A549 (cell line): ENCODE data around the gene URI1. TPM values are rescaled to one million over a fixed set of nuclear protein-coding genes. Genes with fewer than 3 reads are reported as not detected.

Experiments
- ATAC-seq, 2 experiments: fragments of 200-7000 bp in 1 of 2; fragments of >200 bp in 1 of 2; cut with Nextera tagmentation in 1 of 2; cut with Tn5 transposase in 1 of 2; 3 replicates each; pipeline versions ENCODE4 v1.8.0 to v1.9.1; 2018 to 2020; ENCODE audit warnings: mild to moderate bottlenecking in 1 of 2, moderate library complexity in 1 of 2
- CTCF ChIA-PET: fragments of 300-600 bp; sonication (Branson Sonifier 250); formaldehyde crosslinking; extraction: SDS; loops from one replicate; lab custom pipeline; 2021; ENCODE audit warnings: antibody characterized with exemption, inconsistent platforms; lab: Yijun Ruan, JAX
- POLR2A ChIA-PET: fragments of 350-600 bp; formaldehyde crosslinking; extraction: SDS; loops from one replicate; lab custom pipeline; 2021; ENCODE audit warnings: antibody characterized with exemption, inconsistent platforms; lab: Yijun Ruan, JAX
- DNase-seq, 2 experiments: peaks; one replicate each; pipeline versions ENCODE4 v3.0.0 to v3.0.0-alpha.2; 2011 to 2016; ENCODE audit warnings: low read depth in 1 of 2, low spot score in 1 of 2
- FAIRE-seq: peaks from 2 replicates; lab custom pipeline; 2011; peaks lifted over from hg19 to GRCh38; lab: Jason Lieb, UNC
- H3K27ac ChIP-seq, 2 experiments: fragments of >200 bp; sonication (Bioruptor Twin); formaldehyde crosslinking; 3 replicates each; pipeline ENCODE4 v1.5.1; 2016 to 2017
- H3K4me1 ChIP-seq: fragments of >200 bp; sonication (Bioruptor Twin); formaldehyde crosslinking; 3 replicates; pipeline ENCODE4 v1.6.1; 2016
- H3K4me2 ChIP-seq: fragments of >200 bp; sonication (Bioruptor Twin); formaldehyde crosslinking; 3 replicates; pipeline ENCODE4 v1.6.1; 2016
- H3K4me3 ChIP-seq: fragments of >200 bp; sonication (Bioruptor Twin); formaldehyde crosslinking; 3 replicates; pipeline ENCODE4 v1.5.1; 2016
- H3K9me3 ChIP-seq: fragments of >200 bp; sonication (Bioruptor Twin); formaldehyde crosslinking; 3 replicates; pipeline ENCODE4 v1.6.1; 2016
- BHLHE40 ChIP-seq: IDR thresholded peaks from 2 replicates; pipeline ENCODE4 v1.6.1; 2012; ENCODE audit warnings: low read depth, low read length, inconsistent platforms
- CBX2 ChIP-seq: fragments of 200-600 bp; sonication (generic); IDR thresholded peaks from 2 replicates; pipeline ENCODE4 v1.6.1; 2016; ENCODE audit warnings: low read depth, mild to moderate bottlenecking, borderline replicate concordance
- CBX8 ChIP-seq: fragments of 200-600 bp; sonication (generic); IDR thresholded peaks from 2 replicates; pipeline ENCODE4 v1.6.1; 2016
- CHD4 ChIP-seq: fragments of 200-600 bp; sonication (generic); IDR thresholded peaks from 2 replicates; pipeline ENCODE4 v1.6.1; 2016; ENCODE audit warnings: antibody characterized with exemption, mild to moderate bottlenecking, borderline replicate concordance
- EP300 ChIP-seq, 2 experiments: fragments of >200 bp; sonication (Bioruptor Twin); formaldehyde crosslinking; IDR thresholded peaks; 2 replicates in 1 of 2; 3 replicates in 1 of 2; pipeline ENCODE4 v1.6.1; 2016 to 2017
- FOSB ChIP-seq: fragments of 250-450 bp; sonication (Bioruptor Pico); IDR thresholded peaks from 2 replicates; pipeline ENCODE4 v1.5.0; 2020; ENCODE audit warnings: mild to moderate bottlenecking, moderate library complexity
- FOSL2 ChIP-seq, 2 experiments: fragments of 450-650 bp in 1 of 2; fragments of >200 bp in 1 of 2; sonication (Bioruptor Twin) in 1 of 2; formaldehyde crosslinking; IDR thresholded peaks; 2 replicates each; pipeline versions ENCODE4 v1.5.0 to v1.6.1; 2016 to 2020; ENCODE audit warnings: mild to moderate bottlenecking in 1 of 2, moderate library complexity in 1 of 2
- GATA3 ChIP-seq: IDR thresholded peaks from 2 replicates; pipeline ENCODE4 v1.6.1; 2012; ENCODE audit warnings: borderline replicate concordance
- JUNB ChIP-seq: fragments of >200 bp; sonication (Bioruptor Twin); formaldehyde crosslinking; IDR thresholded peaks from 2 replicates; pipeline ENCODE4 v1.6.1; 2016
- MYC ChIP-seq: IDR thresholded peaks from 2 replicates; pipeline ENCODE4 v1.6.1; 2012; ENCODE audit warnings: mild to moderate bottlenecking, inconsistent platforms, low read length, improper control_type of control experiment, borderline replicate concordance
- NPAS2 ChIP-seq: fragments of 250-450 bp; sonication (Bioruptor Pico); IDR thresholded peaks from 2 replicates; pipeline ENCODE4 v1.8.0; 2022; ENCODE audit warnings: mild to moderate bottlenecking, moderate library complexity, borderline replicate concordance
- NR3C1 ChIP-seq: fragments of >200 bp; sonication (Bioruptor Twin); formaldehyde crosslinking; IDR thresholded peaks from 3 replicates; pipeline ENCODE4 v1.6.1; 2017
- REST ChIP-seq: fragments of 200-600 bp; sonication (generic); IDR thresholded peaks from 2 replicates; pipeline ENCODE4 v1.6.1; 2016; ENCODE audit warnings: antibody characterized with exemption, mild to moderate bottlenecking, moderate library complexity
- RFX5 ChIP-seq: fragments of 450-650 bp; IDR thresholded peaks from 2 replicates; pipeline ENCODE4 v1.7.1; 2014; ENCODE audit warnings: antibody characterized with exemption, mild to moderate bottlenecking, moderate library complexity
- TFCP2L1 ChIP-seq: fragments of 250-450 bp; sonication (Bioruptor Pico); IDR thresholded peaks from 2 replicates; pipeline ENCODE4 v1.5.0; 2021; ENCODE audit warnings: mild to moderate bottlenecking
- WGBS: methylation state at CpG from one replicate; pipeline ENCODE4 v1.1.6; 2017; ENCODE audit errors: missing lambda C conversion rate; 5-methylcytosine and 5-hydroxymethylcytosine counted together
- polyA plus RNA-seq, 4 experiments: library from polyadenylated mRNA; depleted of rRNA in 3 of 4; stranded (reverse); fragments of >200 nt; fragmentation: RNase III in 1 of 4; extraction: RNeasy Plus Mini Kit Qiagen cat#74134 plus additional on column Dnase treatment in 1 of 4; gene quantifications; 2 replicates in 3 of 4; 3 replicates in 1 of 4; pipeline ENCODE4 v1.2.3, GENCODE V29; 2011 to 2017
- TF ChIP-seq, protein P1 (sequence below): fragments of >200 bp; sonication (Bioruptor Twin); formaldehyde crosslinking; IDR thresholded peaks from 3 replicates; pipeline ENCODE4 v1.5.1; 2016
- TF ChIP-seq, protein P2 (sequence below): fragments of 250-450 bp; sonication (Bioruptor Pico); IDR thresholded peaks from 2 replicates; pipeline ENCODE4 v1.5.0; 2020; ENCODE audit warnings: low read depth, mild to moderate bottlenecking, moderate library complexity
- TF ChIP-seq, protein P3 (sequence below): fragments of 150-350 bp; IDR thresholded peaks from 2 replicates; pipeline ENCODE4 v1.6.1; 2014; ENCODE audit warnings: low read depth, mild to moderate bottlenecking, low read length

URI1 gene
- polyA plus RNA-seq, 2 of the 4 experiments (the other 2 are of a cell fraction): 116 to 228 TPM

- no peak overlapping the region for H3K27ac ChIP-seq
- H3K4me3 ChIP-seq: no peak overlapping the region
- H3K4me2 ChIP-seq: no peak overlapping the region
- FAIRE-seq: no peak
- CTCF ChIA-PET: no interaction called here
- ATAC-seq: peak in 1 of 2 experiments; percentile 11; a peak in 1 of 6 replicates
- POLR2A ChIA-PET: no interaction called here
- WGBS: 88% methylated on average over 18 of the region's 18 CpGs
- no peak for TF ChIP-seq CHD4
- no peak for TF ChIP-seq FOSL2 (IDR thresholded peaks at IDR 0.05)
- no peak for TF ChIP-seq FOSL2 (CRISPR knock-in tag; IDR thresholded peaks at IDR 0.05)
- no peak for TF ChIP-seq CBX2
- no peak for TF ChIP-seq GATA3
- no peak for TF ChIP-seq CBX8
- TF ChIP-seq, protein P1, sequence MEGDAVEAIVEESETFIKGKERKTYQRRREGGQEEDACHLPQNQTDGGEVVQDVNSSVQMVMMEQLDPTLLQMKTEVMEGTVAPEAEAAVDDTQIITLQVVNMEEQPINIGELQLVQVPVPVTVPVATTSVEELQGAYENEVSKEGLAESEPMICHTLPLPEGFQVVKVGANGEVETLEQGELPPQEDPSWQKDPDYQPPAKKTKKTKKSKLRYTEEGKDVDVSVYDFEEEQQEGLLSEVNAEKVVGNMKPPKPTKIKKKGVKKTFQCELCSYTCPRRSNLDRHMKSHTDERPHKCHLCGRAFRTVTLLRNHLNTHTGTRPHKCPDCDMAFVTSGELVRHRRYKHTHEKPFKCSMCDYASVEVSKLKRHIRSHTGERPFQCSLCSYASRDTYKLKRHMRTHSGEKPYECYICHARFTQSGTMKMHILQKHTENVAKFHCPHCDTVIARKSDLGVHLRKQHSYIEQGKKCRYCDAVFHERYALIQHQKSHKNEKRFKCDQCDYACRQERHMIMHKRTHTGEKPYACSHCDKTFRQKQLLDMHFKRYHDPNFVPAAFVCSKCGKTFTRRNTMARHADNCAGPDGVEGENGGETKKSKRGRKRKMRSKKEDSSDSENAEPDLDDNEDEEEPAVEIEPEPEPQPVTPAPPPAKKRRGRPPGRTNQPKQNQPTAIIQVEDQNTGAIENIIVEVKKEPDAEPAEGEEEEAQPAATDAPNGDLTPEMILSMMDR: no peak
- DNase-seq: no peak
- no peaks in the 10 kb centered on the region for H3K4me1 ChIP-seq
- no peaks in the 10 kb centered on the region for H3K9me3 ChIP-seq
Measured at GRCh38 chr19:30053558-30053957, 111.5 kb downstream of the URI1 start.

- ATAC-seq (no peak), FAIRE-seq (no peak), DNase-seq (no peak)
- 33% methylated on average over 2 of the region's 2 CpGs for WGBS
- ChIA-PET POLR2A (no interaction called here), CTCF (interaction anchor here (1.3 to 1.8 kb wide), 2 partner anchors 8 to 338 kb away, joined by 3 to 6 read pairs; no protein-coding TSS in a partner anchor)
- TF ChIP-seq JUNB: no peak
- TF ChIP-seq MYC: no peak
- no peak for TF ChIP-seq EP300 (IDR thresholded peaks at IDR 0.05)
- no peak for TF ChIP-seq BHLHE40
- TF ChIP-seq GATA3: no peak
- TF ChIP-seq, protein P2, sequence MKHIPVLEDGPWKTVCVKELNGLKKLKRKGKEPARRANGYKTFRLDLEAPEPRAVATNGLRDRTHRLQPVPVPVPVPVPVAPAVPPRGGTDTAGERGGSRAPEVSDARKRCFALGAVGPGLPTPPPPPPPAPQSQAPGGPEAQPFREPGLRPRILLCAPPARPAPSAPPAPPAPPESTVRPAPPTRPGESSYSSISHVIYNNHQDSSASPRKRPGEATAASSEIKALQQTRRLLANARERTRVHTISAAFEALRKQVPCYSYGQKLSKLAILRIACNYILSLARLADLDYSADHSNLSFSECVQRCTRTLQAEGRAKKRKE (CRISPR knock-in tag): no peak
- no peak for TF ChIP-seq FOSB
- TF ChIP-seq, protein P3, sequence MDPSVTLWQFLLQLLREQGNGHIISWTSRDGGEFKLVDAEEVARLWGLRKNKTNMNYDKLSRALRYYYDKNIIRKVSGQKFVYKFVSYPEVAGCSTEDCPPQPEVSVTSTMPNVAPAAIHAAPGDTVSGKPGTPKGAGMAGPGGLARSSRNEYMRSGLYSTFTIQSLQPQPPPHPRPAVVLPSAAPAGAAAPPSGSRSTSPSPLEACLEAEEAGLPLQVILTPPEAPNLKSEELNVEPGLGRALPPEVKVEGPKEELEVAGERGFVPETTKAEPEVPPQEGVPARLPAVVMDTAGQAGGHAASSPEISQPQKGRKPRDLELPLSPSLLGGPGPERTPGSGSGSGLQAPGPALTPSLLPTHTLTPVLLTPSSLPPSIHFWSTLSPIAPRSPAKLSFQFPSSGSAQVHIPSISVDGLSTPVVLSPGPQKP: no peak
- TF ChIP-seq NPAS2 (CRISPR knock-in tag): no peak
- TF ChIP-seq TFCP2L1 (CRISPR knock-in tag): no peak
- no peak for TF ChIP-seq RFX5
- no peak for TF ChIP-seq REST
- TF ChIP-seq NR3C1: no peak
- no peak overlapping the region for H3K4me2 ChIP-seq
- no peaks in the 10 kb centered on the region for H3K9me3 ChIP-seq
- no peak overlapping the region for H3K27ac ChIP-seq
- H3K4me1 ChIP-seq: no peaks in the 10 kb centered on the region
- no peak overlapping the region for H3K4me3 ChIP-seq
Measured at GRCh38 chr19:30054210-30054609, 112.2 kb downstream of the URI1 start.
